K562 (cell line): ENCODE measurements around the gene MTHFR. TPM values are rescaled to one million over a fixed set of nuclear protein-coding genes. Genes with fewer than 3 reads are reported as not detected.

ENCODE experiments used
- ATAC-seq: fragments of 200-7000 bp; cut with Tn5 transposase; 3 replicates; pipeline ENCODE4 v1.9.1; 2020; ENCODE audit warnings: moderate library complexity
- BruUV-seq: library from RNA; stranded (reverse); fragments of 400-500 nt; replicated peaks from 2 replicates; lab custom pipeline; 2021; lab: Mats Ljungman, UMichigan
- CTCF ChIA-PET: fragments of 300-600 bp; formaldehyde crosslinking; extraction: SDS; loops from one replicate; lab custom pipeline; 2021; ENCODE audit warnings: low intra/inter-chr PET ratio; lab: Yijun Ruan, JAX
- POLR2A ChIA-PET: fragments of 300-600, 350-650 bp; sonication (Branson Sonifier 250); formaldehyde crosslinking; extraction: SDS; loops from one replicate; lab custom pipeline; 2021; ENCODE audit warnings: antibody characterized with exemption, inconsistent platforms; lab: Yijun Ruan, JAX
- DNase-seq, 4 experiments: peaks; one replicate each; pipeline versions ENCODE4 v3.0.0 to v3.0.0-alpha.2; 2011 to 2018; ENCODE audit warnings: low spot score in 3 of 4, mixed read lengths in 3 of 4; ENCODE audit errors: extremely low read depth in 1 of 4
- FAIRE-seq: peaks from 2 replicates; lab custom pipeline; 2011; peaks lifted over from hg19 to GRCh38; lab: Jason Lieb, UNC
- H2AFZ ChIP-seq: 2 replicates; pipeline ENCODE4 v1.6.0; 2011; ENCODE audit warnings: low read depth, low read length, control low read depth, inconsistent platforms
- H3K27ac ChIP-seq: fragments of 200-600 bp; 3 replicates; pipeline ENCODE4 v1.8.0; 2011; ENCODE audit warnings: low read depth, mild to moderate bottlenecking, control low read depth, inconsistent platforms, low read length, moderate library complexity, mixed read lengths; ENCODE audit errors: extremely low read depth
- H3K27me3 ChIP-seq, 2 experiments: fragments of 300-600 bp in 1 of 2; 2 replicates in 1 of 2; 3 replicates in 1 of 2; pipeline versions ENCODE4 v1.6.0 to v1.8.0; 2011; ENCODE audit warnings: inconsistent platforms in 2 of 2, low read length in 2 of 2, mild to moderate bottlenecking in 1 of 2, mixed read lengths in 1 of 2, moderate library complexity in 1 of 2; ENCODE audit not compliant: control insufficient read depth in 2 of 2, insufficient read depth in 2 of 2
- H3K36me3 ChIP-seq: fragments of 300-600 bp; 3 replicates; pipeline ENCODE4 v1.8.0; 2011; ENCODE audit warnings: mild to moderate bottlenecking, low read length, inconsistent platforms; ENCODE audit not compliant: control insufficient read depth, insufficient read depth
- H3K4me1 ChIP-seq, 2 experiments: fragments of 200-600 bp in 1 of 2; replicated peaks in 1 of 2; 2 replicates in 1 of 2; 3 replicates in 1 of 2; pipeline versions ENCODE4 v1.5.1 to v1.8.0; 2011; ENCODE audit warnings: inconsistent platforms in 2 of 2, low read length in 2 of 2, mild to moderate bottlenecking in 1 of 2, mixed read lengths in 1 of 2, moderate library complexity in 1 of 2; ENCODE audit not compliant: control insufficient read depth in 2 of 2, insufficient read depth in 2 of 2
- H3K4me2 ChIP-seq: 2 replicates; pipeline ENCODE4 v1.6.1; 2011; ENCODE audit warnings: low read length, control low read depth, inconsistent platforms, mixed read lengths; ENCODE audit not compliant: insufficient read depth
- H3K4me3 ChIP-seq: fragments of 200-600 bp; sonication (generic), shearing (Covaris generic); 2 replicates; pipeline ENCODE4 v1.5.1; 2016; ENCODE audit warnings: control low read depth, inconsistent platforms
- H3K79me2 ChIP-seq: fragments of 200-600 bp; 3 replicates; pipeline ENCODE4 v1.8.0; 2011; ENCODE audit warnings: low read length, inconsistent platforms; ENCODE audit not compliant: control insufficient read depth, insufficient read depth
- H3K9ac ChIP-seq, 2 experiments: 2 replicates each; pipeline versions ENCODE4 v1.6.0 to v1.6.1; 2011; ENCODE audit warnings: low read depth in 2 of 2, low read length in 2 of 2, control low read depth in 1 of 2, inconsistent platforms in 1 of 2, mild to moderate bottlenecking in 1 of 2, mixed read lengths in 1 of 2; ENCODE audit not compliant: insufficient read depth in 1 of 2
- H3K9me1 ChIP-seq: one replicate; pipeline ENCODE4 v1.6.0; 2011; ENCODE audit warnings: inconsistent platforms, mild to moderate bottlenecking, low read length, moderate library complexity; ENCODE audit not compliant: control insufficient read depth, insufficient read depth
- H3K9me3 ChIP-seq: replicated peaks from 2 replicates; pipeline ENCODE4 v1.5.1; 2011; ENCODE audit warnings: low read depth, low read length, inconsistent platforms; ENCODE audit not compliant: control insufficient read depth, insufficient read depth
- H4K20me1 ChIP-seq: replicated peaks from 2 replicates; pipeline ENCODE4 v1.6.1; 2011; ENCODE audit warnings: low read length, inconsistent platforms, mixed read lengths; ENCODE audit not compliant: control insufficient read depth, insufficient read depth
- BHLHE40 ChIP-seq: IDR thresholded peaks from 2 replicates; pipeline ENCODE4 v1.6.1; 2011; ENCODE audit warnings: low read length, improper control_type of control experiment
- PKNOX1 ChIP-seq: fragments of 450-650 bp; IDR thresholded peaks from 2 replicates; pipeline ENCODE4 v1.6.1; 2016
- POLR2G ChIP-seq: fragments of 200-400 bp; formaldehyde crosslinking; IDR thresholded peaks from 2 replicates; pipeline ENCODE4 v1.6.1; 2017; ENCODE audit warnings: low read depth, mild to moderate bottlenecking, antibody characterized with exemption, low read length, moderate library complexity
- RFX5 ChIP-seq: IDR thresholded peaks from 2 replicates; pipeline ENCODE4 v1.6.1; 2011; ENCODE audit warnings: low read depth, mild to moderate bottlenecking, improper control_type of control experiment, low read length
- TFAP4 ChIP-seq: sonication (generic); formaldehyde crosslinking; IDR thresholded peaks from 2 replicates; pipeline ENCODE4 v1.8.0; 2022; ENCODE audit warnings: missing genetic modification reagents, mild to moderate bottlenecking, moderate library complexity, borderline replicate concordance
- XRCC5 ChIP-seq: fragments of 200-400 bp; formaldehyde crosslinking; IDR thresholded peaks from 2 replicates; pipeline ENCODE4 v1.6.1; 2017; ENCODE audit warnings: low read depth, mild to moderate bottlenecking, low read length
- ZNF384 ChIP-seq: IDR thresholded peaks from 2 replicates; pipeline ENCODE4 v1.6.1; 2012; ENCODE audit warnings: low read depth, low read length, improper control_type of control experiment
- WGBS: fragments of 100-300 bp; shearing (Covaris generic); methylation state at CpG from one replicate; pipeline ENCODE4 v1.1.6; 2016; ENCODE audit warnings: low coverage, mixed read lengths; ENCODE audit not compliant: insufficient coverage; ENCODE audit errors: missing lambda C conversion rate; 5-methylcytosine and 5-hydroxymethylcytosine counted together
- in situ Hi-C: fragments of 300-500 bp; cut with MboI; formaldehyde crosslinking; loops from 4 replicates; pipeline ENCODE4 v1.15.0; 2018; ENCODE audit warnings: inconsistent platforms, mixed read lengths
- intact Hi-C: fragments of 100-400 bp; cut with micrococcal nuclease; formaldehyde crosslinking; loops from 2 replicates; pipeline ENCODE4 v1.14.2; 2022
- polyA plus RNA-seq, 8 experiments: library from polyadenylated mRNA; depleted of rRNA in 4 of 8; stranded (reverse) in 5 of 8; unstranded in 3 of 8; fragments of >200 nt; fragmentation: Nextera tagmentation in 2 of 8; fragmentation: Illumina TruSeq in 1 of 8; extraction: Ambion mirVana in 2 of 8; extraction: Trizol in 1 of 8; gene quantifications; 2 replicates each; pipeline versions ENCODE4 v1.2.1 to v1.2.3, GENCODE V29; 2011 to 2014; ENCODE audit warnings: inconsistent platforms in 1 of 8, missing spikeins in 1 of 8
- total RNA-seq, 7 experiments: library from RNA; depleted of rRNA in 6 of 7; stranded (reverse); fragments of >200 nt in 6 of 7; fragmentation: Illumina TruSeq in 2 of 7; extraction: Trizol in 2 of 7; gene quantifications; 2 replicates each; pipeline versions ENCODE4 v1.2.1 to v1.2.3, GENCODE V29; 2011 to 2021; ENCODE audit warnings: low replicate concordance in 1 of 7

MTHFR gene
- total and polyA plus RNA-seq, 9 of the 15 experiments (the other 6 are each of a cell fraction or from before 2014, with no cell fraction given) = 5.0 to 104 (median 62.6) TPM

- Histone ChIP-seq H3K4me2 (no peak overlapping the region), H3K4me1 (peaks cover 6 to 18% of the 10 kb centered on the region in 2 experiments; a peak in 4 of 5 replicates), H3K9me1 (no peaks in the 10 kb centered on the region), H3K9ac (no peak overlapping the region), H3K27ac (no peak overlapping the region), H3K9me3 (no peaks in the 10 kb centered on the region), H4K20me1 (peaks cover 15% of the 10 kb centered on the region), H2AFZ (no peak overlapping the region), H3K36me3 (no peaks in the 10 kb centered on the region), H3K4me3 (no peak overlapping the region), H3K27me3 (peaks cover 29 to 48% of the 10 kb centered on the region in 2 experiments; a peak in 4 of 5 replicates), H3K79me2 (no peaks in the 10 kb centered on the region)
- TF ChIP-seq XRCC5 = no peak
- peak; percentile 19; the same call in 1 of the 2 replicates for TF ChIP-seq PKNOX1
- TF ChIP-seq ZNF384 = peak; percentile 15; the same call in 1 of the 2 replicates
- POLR2A ChIA-PET = interaction anchor here (0.6 to 8.8 kb wide), 4 partner anchors 15 to 440 kb away, joined by 3 to 96 read pairs (median 8); no protein-coding TSS in a partner anchor
- no TSS peak for BruUV-seq
- intact Hi-C loops (no loop called here), in situ Hi-C loops (no loop called here)
- FAIRE-seq = no peak
- DNase-seq = no peak
- WGBS = 3% methylated on average over 6 of the region's 8 CpGs
- no peak for ATAC-seq
- CTCF ChIA-PET = no interaction called here
Measured at GRCh38 chr1:11854519-11854918, 48.8 kb upstream of the MTHFR start.

- intact Hi-C loops (no loop called here), in situ Hi-C loops (no loop called here)
- H3K4me2 ChIP-seq = no peak overlapping the region
- TF ChIP-seq TFAP4 (CRISPR knock-in tag) = peak; percentile 33; the same call in 1 of the 2 replicates
- TF ChIP-seq BHLHE40 = 0 out of 2 replicates have a peak, but pooled peaks have one; percentile 9
- 0 out of 2 replicates have a peak, but pooled peaks have one; percentile 36 for TF ChIP-seq POLR2G
- TF ChIP-seq RFX5 = no peak
- DNase-seq (peak in 1 of 4 experiments; percentile 35), ATAC-seq (peak; percentile 61), FAIRE-seq (no peak)
- H4K20me1 ChIP-seq = no peaks in the 10 kb centered on the region
- ChIA-PET CTCF (no interaction called here), POLR2A (interaction anchor here (8.8 kb wide), 1 partner anchor 58 kb away, joined by 96 read pairs; no protein-coding TSS in a partner anchor)
- H2AFZ ChIP-seq = no peak overlapping the region
- peak overlapping the region in 1 of 2 experiments; percentile 63; a peak in 1 of 4 replicates for H3K9ac ChIP-seq
- H3K9me3 ChIP-seq = no peaks in the 10 kb centered on the region
- H3K27me3 ChIP-seq = peaks cover 6 to 22% of the 10 kb centered on the region in 2 experiments; a peak in 3 of 5 replicates
- no peaks in the 10 kb centered on the region for H3K9me1 ChIP-seq
- H3K4me3 ChIP-seq = no peak overlapping the region
- H3K36me3 ChIP-seq = peaks cover 9% of the 10 kb centered on the region; the same call in 1 of the 3 replicates
- H3K4me1 ChIP-seq = peaks cover 6 to 11% of the 10 kb centered on the region in 2 experiments; a peak in 4 of 5 replicates
- no peak overlapping the region for H3K27ac ChIP-seq
- WGBS = 21% methylated on average over 7 of the region's 7 CpGs
- no peaks in the 10 kb centered on the region for H3K79me2 ChIP-seq
- no TSS peak for BruUV-seq
Measured at GRCh38 chr1:11851180-11851579, 45.4 kb upstream of the MTHFR start.
